Stimulated activated CD8-positive, alpha-beta memory T cell treated with anti-CD3 and anti-CD28 coated beads, Interleukin-2, amount 100 ng/mL, for 1 hour (primary cell): ENCODE data around the gene RHOJ.
"Not testable (repeated sequence)": the region's sequence is repeated elsewhere in the genome, so short reads cannot be mapped to it uniquely, and the experiment has no call there.

Experiments used
- DNase-seq, 2 donors: peaks; one replicate each; pipeline ENCODE4 v3.0.0-alpha.2; 2020; ENCODE audit warnings: low read depth in 2 of 2

Gene RHOJ

GRCh38 chr14:63268771-63269170, 64.5 kb downstream of the RHOJ start:
- no peak for DNase-seq

GRCh38 chr14:63269561-63270225, 65.5 kb downstream of the RHOJ start:
- DNase-seq: no peak

DNA sequence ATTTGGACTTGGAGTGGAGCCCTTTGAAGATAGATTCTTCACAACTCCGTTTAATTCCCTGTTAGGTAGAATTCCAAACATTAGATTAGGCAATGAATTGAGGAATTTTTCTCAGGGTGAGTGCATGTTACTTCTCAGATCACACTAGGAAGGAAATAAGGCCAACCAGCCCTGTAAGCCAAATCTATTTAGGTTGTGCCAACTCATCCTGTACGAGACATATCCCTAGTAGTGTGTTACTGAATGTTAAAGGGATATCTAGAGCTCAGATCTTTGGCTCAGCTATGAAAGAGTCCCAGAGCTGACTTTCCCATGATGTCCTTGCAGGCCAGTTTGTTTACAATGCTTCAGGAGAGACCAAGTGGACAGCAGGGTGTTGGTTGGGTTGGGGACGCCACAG, 68.9 kb downstream of the RHOJ start:
- no peak for DNase-seq

DNA sequence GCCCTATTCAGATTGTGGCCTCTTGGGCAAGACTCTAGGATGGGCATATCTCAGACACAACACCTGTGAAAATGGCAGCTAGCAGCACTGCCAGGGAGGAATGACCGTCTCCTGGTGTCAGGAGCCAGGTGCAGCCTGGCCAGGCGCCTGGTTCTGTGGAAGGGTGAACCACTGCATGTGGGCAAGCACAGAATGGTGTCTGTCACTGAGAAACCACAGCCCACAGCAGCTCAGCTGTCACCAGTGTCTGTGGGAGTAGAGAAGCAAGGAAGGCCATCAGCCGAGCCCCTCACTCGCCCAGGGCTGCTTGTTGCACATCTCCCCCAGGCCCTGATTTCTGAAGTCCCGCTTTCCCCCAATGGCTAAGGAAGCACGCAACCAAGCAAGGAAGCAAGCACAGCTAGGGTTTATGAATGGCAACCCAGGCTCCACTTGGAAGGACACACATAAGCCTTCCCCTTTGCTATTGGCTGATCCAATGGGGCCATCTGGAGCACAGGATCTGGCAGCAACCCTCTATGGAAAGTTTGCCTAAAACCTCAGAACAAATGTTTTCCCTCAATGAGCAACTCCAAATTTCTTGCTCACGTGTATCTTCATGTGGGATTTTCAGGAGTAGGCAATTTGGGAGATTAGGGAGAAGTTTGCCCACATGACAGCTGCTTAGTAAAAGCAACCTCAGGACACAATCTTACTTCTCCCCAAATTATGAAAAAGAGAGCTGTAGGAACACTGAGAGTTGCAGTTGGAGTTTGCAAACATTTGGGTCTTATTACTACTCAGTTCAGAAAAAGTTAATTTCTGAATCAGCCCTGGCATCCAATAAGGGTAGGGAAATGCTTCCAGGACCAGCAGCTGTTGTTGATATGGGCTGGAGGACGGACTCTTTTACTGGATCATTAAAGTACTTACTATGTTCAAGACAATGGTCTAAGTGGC, 69.7 kb downstream of the RHOJ start:
- no peak for DNase-seq

DNA sequence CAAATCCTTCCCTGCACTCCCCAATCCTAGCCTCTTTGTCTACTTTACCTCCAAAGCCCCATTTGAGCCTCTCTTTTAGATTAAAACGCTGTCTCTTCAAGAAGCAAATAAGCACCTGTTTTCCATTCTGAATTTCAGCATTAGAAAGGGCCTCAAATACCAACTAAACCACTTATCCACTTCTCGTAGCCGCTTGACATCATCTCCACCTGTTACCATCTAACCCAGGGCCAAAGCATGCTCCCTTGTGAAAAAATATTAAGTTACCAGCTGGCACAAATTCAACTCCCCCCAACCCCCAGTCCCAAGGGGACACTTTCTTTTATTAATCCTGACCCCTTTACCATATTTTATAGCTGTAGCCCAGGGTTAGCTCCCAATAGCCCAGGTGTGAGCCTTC, 71.4 kb downstream of the RHOJ start:
- no peak for DNase-seq

DNA sequence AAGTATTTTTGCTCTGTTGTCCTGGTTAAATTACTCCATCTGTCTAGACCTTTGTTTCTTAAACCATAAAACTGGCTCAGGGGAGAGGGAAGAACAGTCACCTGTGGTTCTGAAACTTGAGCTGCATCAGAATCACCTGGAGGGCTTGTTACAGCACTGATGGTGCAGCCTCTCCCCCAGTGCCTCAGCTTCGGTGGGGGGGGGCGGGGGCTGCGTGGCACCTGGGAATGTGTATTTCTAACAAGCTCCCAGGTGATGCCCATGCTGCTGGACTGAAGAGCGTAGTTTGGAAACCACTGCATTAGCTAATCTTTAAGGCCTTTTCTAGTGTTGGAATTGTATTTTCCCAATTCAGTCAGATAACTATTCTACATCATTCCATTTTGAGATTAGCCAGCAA, 71.8 kb downstream of the RHOJ start:
- DNase-seq: no peak

GRCh38 chr14:63276492-63277342, 72.5 kb downstream of the RHOJ start:
- DNase-seq: no peak

- no peak for DNase-seq
Observed at GRCh38 chr14:63277591-63278183, 73.4 kb downstream of the RHOJ start.

DNA sequence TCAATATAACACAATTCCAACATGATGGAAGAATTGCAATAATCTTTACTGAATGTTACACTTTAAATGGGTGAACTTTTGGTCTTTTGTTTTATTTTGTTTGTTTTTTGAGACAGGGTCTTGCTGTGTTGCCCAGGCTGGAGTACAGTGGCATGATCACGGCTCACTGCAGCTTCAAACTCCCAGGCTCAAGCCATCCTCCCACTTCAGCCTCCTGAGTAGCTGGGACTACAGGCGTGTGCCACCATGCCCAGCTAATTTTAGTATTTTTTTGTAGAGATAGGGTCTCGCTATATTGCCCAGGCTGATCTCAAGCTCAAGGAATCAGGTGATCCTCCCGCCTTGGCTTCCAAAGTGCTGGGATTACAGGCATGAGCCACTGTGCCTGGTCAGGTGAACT, 75.7 kb downstream of the RHOJ start:
- not testable (repeated sequence) for DNase-seq

DNA sequence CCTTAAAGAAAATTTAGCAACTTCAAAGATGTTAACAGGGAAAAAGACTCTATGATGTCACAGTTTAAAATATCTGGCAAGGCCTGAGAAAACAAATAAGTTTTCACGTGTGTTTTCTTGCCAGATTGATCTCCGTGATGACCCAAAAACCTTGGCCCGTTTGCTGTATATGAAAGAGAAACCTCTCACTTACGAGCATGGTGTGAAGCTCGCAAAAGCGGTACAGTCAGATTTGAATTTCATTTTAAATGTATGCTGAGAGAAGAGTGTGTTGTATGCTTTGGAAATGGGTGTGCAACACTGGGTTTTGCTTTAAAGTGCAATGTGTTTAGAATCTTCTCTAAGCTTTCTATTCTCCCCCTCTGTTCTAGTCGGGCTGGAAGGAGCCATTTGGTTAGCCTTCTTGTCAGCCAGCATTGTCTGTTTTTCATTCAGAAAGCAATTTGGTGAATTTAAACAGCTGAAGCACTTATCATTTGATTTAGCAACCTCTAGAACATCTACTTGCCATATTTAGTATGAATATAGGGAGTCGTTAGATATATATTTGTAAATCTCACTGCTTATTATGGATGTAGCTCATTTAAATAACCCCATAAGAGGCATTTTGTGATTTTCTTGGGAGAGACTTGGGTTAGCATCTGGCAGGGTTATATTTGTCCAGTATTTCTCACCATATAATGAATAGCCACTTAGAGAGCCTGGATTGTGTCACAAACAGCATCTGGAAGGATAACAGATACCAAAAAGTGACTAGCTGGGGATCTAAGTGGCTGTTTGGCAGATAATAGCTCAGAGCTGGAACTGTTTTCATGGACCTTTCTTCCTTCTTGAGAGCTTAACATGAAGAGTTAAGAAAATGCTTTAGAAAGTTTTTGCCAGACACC, 79.0 kb downstream of the RHOJ start:
- DNase-seq: no peak

GRCh38 chr14:63283884-63284248, 79.6 kb downstream of the RHOJ start:
- no peak for DNase-seq

- no peak for DNase-seq
Observed at GRCh38 chr14:63286071-63286470, 81.8 kb downstream of the RHOJ start.

DNA sequence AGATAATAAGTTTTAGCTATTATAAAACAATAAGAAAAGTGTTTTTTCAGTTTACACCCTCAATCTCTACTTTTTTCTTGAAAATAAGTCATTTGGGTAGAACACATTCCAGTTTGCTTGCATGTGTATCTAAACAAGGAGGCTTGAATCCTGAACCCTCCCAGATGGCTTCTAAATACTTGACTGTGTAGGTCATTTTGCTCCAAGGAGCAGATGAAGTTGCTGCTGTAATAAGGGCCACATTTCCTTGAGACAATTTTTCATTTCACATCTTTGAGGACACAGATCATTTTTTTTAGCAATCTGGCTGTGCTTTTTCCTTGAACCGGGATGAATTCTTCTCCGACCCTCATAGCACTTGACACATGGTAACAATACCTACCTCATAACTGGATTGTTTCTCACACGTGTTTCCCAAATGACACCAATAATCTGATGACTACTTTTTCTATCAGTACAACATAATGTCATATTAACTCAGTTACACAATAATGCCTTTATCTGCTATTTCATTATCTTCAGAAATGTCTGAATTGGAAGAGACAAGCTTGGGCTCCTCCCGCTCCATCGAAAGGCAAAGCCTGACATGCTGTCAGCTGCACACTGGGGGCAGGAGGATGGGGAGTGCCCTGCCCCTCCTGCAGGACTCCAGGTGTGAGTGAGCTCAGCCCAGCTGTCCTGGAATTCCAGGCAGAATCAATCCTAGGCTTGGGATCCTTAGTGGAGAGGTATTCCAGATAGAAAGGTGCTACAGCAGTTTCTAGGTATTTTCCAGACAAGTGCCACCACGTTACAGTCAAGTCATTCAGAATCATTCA, 83.6 kb downstream of the RHOJ start:
- no peak for DNase-seq

- no peak for DNase-seq
Observed at GRCh38 chr14:63288853-63289252, 84.6 kb downstream of the RHOJ start.

- no peak for DNase-seq
Observed at GRCh38 chr14:63290741-63291430, 86.6 kb downstream of the RHOJ start.

DNA sequence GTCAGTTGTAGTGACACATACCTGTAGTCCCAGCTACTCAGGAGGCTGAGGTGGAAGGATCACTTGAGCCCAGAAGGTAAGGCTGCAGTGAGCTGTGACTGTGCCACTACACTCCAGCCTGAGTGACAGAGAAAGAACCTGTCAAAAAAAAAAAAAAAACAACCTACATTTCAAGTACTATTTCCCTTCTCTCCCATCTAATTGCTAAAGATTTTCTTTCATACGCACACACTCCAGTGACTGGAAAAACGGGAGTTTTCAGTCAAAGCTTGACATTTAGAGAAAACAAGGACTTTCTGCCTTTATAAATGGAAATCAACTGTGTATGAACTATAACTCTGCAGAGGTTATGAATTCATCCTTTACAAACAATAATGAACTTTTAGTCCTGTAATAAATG, 88.6 kb downstream of the RHOJ start:
- no peak for DNase-seq

DNA sequence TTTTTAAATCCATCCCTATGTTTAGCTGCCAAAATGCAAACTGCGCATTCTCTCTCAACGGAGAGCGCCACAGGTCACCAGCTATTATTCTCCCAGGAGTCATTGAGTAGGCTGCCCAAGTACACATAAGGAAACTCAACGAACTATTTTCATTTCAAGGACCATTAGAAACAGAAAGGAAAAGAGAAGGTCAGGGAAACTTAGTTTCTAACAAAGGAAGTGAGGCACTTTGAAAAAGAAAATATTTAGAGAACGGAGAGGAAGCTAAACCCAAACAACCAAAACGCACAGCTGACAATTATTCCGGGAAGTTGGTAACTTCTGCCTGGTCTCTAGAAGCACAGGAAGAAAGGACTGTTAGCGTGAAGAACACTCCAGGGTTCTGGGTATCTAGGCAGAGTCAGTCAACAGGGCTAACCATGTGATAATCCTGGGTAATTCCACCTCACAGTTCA, 91.0 kb downstream of the RHOJ start:
- no peak for DNase-seq

GRCh38 chr14:63296060-63296563, 91.9 kb downstream of the RHOJ start:
- no peak for DNase-seq
